GM21381 (cell line): ENCODE results near the gene ZNF618.

Experiments
- ATAC-seq: cut with Tn5 transposase; IDR thresholded peaks from one replicate; pipeline ENCODE4 v1.9.1; 2021; ENCODE audit warnings: mild to moderate bottlenecking, moderate library complexity; ENCODE audit not compliant: unreplicated experiment

ZNF618 gene

GRCh38 chr9:113999256-114000062, 123.3 kb downstream of the ZNF618 start:
- no peak for ATAC-seq

- ATAC-seq = no peak
Observed at GRCh38 chr9:114000063-114000454, 124.0 kb downstream of the ZNF618 start.

GRCh38 chr9:114000671-114001409, 124.7 kb downstream of the ZNF618 start:
- no peak for ATAC-seq

- ATAC-seq = no peak
Observed at GRCh38 chr9:114001410-114001685, 125.2 kb downstream of the ZNF618 start.

GRCh38 chr9:114001794-114002261, 125.7 kb downstream of the ZNF618 start:
- ATAC-seq = no peak

- ATAC-seq = no peak
Observed at GRCh38 chr9:114002271-114002985, 126.3 kb downstream of the ZNF618 start.

GRCh38 chr9:114002986-114003350, 126.9 kb downstream of the ZNF618 start:
- ATAC-seq = no peak

- ATAC-seq = no peak
Observed at GRCh38 chr9:114003351-114003750, 127.2 kb downstream of the ZNF618 start.

- ATAC-seq = no peak
Observed at GRCh38 chr9:114003758-114004157, 127.6 kb downstream of the ZNF618 start.

- ATAC-seq = no peak
Observed at GRCh38 chr9:114004221-114004716, 128.2 kb downstream of the ZNF618 start.

- ATAC-seq = no peak
Observed at GRCh38 chr9:114005371-114006154, 129.5 kb downstream of the ZNF618 start.

GRCh38 chr9:114006155-114006550, 130.0 kb downstream of the ZNF618 start:
- no peak for ATAC-seq

GRCh38 chr9:114006931-114007691, 131.0 kb downstream of the ZNF618 start:
- no peak for ATAC-seq

GRCh38 chr9:114007991-114008666, 132.0 kb downstream of the ZNF618 start:
- ATAC-seq = no peak

- no peak for ATAC-seq
Observed at GRCh38 chr9:114008667-114009410, 132.7 kb downstream of the ZNF618 start.

- ATAC-seq = no peak
Observed at GRCh38 chr9:114011313-114011712, 135.2 kb downstream of the ZNF618 start.

GRCh38 chr9:114012126-114012525, 136.0 kb downstream of the ZNF618 start:
- no peak for ATAC-seq

GRCh38 chr9:114014044-114014443, 137.9 kb downstream of the ZNF618 start:
- ATAC-seq = no peak

- ATAC-seq = no peak
Observed at GRCh38 chr9:114015607-114016006, 139.5 kb downstream of the ZNF618 start.
